ENCODE measurements around the gene NDST3. TPM values are rescaled to one million over a fixed set of nuclear protein-coding genes. Genes with fewer than 3 reads are reported as not detected.

Gene NDST3
- total RNA-seq, 1 experiment from 2014 or later, result 0.70 TPM

DNA sequence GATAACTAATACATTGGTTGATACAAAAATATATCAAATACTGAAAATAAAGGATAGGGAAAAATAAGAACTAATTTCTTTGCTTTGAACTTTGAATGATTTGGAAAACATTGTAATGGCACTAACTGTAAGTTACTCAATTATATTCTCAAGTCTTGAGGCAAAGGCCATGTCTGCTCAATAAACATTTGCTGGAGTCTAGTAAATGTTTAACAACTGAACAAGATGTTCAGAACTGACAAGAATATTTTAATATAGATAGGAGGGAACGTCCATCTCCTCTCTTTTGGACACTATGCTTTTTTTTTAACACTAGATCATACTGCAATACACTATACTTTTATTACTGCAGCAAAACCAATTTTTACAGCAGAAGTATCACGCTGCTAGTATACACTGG, 242.3 kb downstream of the NDST3 start:
- H3K23me2 ChIP-seq (ENCODE audit: insufficient read length, low read depth, low read length, poor library complexity, severe bottlenecking), result peaks cover 7% of the 10 kb centered on the region
- H3K79me1 ChIP-seq (ENCODE audit: insufficient read depth, low read depth, low read length, poor library complexity, severe bottlenecking), result no peaks in the 10 kb centered on the region
- H3K27me3 ChIP-seq (ENCODE audit: insufficient read depth, low read length), result no peaks in the 10 kb centered on the region
- no peak overlapping the region for H2BK5ac ChIP-seq (ENCODE audit: insufficient read length, low read length)
- no peak overlapping the region for H4K91ac ChIP-seq (ENCODE audit: insufficient read length, low read depth, low read length)
- no peak overlapping the region for H3K18ac ChIP-seq (ENCODE audit: insufficient read length, low read depth, low read length)
- no peak overlapping the region for H2BK12ac ChIP-seq (ENCODE audit: insufficient read length, low read depth, low read length)
- TF ChIP-seq, protein P1, sequence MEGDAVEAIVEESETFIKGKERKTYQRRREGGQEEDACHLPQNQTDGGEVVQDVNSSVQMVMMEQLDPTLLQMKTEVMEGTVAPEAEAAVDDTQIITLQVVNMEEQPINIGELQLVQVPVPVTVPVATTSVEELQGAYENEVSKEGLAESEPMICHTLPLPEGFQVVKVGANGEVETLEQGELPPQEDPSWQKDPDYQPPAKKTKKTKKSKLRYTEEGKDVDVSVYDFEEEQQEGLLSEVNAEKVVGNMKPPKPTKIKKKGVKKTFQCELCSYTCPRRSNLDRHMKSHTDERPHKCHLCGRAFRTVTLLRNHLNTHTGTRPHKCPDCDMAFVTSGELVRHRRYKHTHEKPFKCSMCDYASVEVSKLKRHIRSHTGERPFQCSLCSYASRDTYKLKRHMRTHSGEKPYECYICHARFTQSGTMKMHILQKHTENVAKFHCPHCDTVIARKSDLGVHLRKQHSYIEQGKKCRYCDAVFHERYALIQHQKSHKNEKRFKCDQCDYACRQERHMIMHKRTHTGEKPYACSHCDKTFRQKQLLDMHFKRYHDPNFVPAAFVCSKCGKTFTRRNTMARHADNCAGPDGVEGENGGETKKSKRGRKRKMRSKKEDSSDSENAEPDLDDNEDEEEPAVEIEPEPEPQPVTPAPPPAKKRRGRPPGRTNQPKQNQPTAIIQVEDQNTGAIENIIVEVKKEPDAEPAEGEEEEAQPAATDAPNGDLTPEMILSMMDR (conservative IDR thresholded peaks at IDR 0.05), result no peak
- Mint-ChIP-seq H3K9me3 (peaks cover 0 to 2% of the 10 kb centered on the region in 2 experiments; a peak in 1 of 5 replicates), H3K27me3 (ENCODE audit: low read depth) (no peaks in the 10 kb centered on the region; the same call in 1 of the 2 replicates), H3K36me3 (ENCODE audit: insufficient read depth in 1 of 3, low read depth in 3 of 3) (peaks cover 11 to 28% (median 16%) of the 10 kb centered on the region in 3 experiments), H3K4me3 (no peak overlapping the region), H3K4me1 (peaks cover 11 to 22% of the 10 kb centered on the region in 2 experiments), H3K27ac (no peak overlapping the region)
- no peak overlapping the region for H3K9ac ChIP-seq (ENCODE audit: extremely low read depth, insufficient read length, low read length)
- H2BK15ac ChIP-seq (ENCODE audit: low read depth, low read length), result no peak overlapping the region
- no peak overlapping the region for H3T11ph ChIP-seq (ENCODE audit: low read length)
- H3K14ac ChIP-seq (ENCODE audit: insufficient read depth, low read length), result no peak overlapping the region
- H3K4me2 ChIP-seq (ENCODE audit: insufficient read depth, insufficient read length, low read length), result no peak overlapping the region
- H3K4me1 ChIP-seq (ENCODE audit: insufficient read depth, low read length), result no peaks in the 10 kb centered on the region
- H4K20me1 ChIP-seq (ENCODE audit: control insufficient read depth, insufficient read depth, insufficient read length), result no peaks in the 10 kb centered on the region
- H2BK20ac ChIP-seq (ENCODE audit: low read depth, low read length, poor library complexity, severe bottlenecking), result no peak overlapping the region
- no peak overlapping the region for H3K27ac ChIP-seq (ENCODE audit: insufficient read length, low read depth, low read length)
- no peak for DNase-seq
- no CpG with 5 or more reads among the region's 2 CpGs for WGBS (ENCODE audit: extremely low coverage, insufficient read length, low lambda C conversion rate)
- no peak overlapping the region for H3K4ac ChIP-seq (ENCODE audit: low read depth, low read length)
- no peak overlapping the region for H2AK5ac ChIP-seq (ENCODE audit: insufficient read length, low read length)
- H3K79me2 ChIP-seq (ENCODE audit: insufficient read depth, low read length), result peaks cover 5% of the 10 kb centered on the region; the same call in 1 of the 2 replicates
- H4K8ac ChIP-seq (replicated peaks; ENCODE audit: insufficient read length, low read depth, low read length), result no peak overlapping the region
- H2AFZ ChIP-seq (ENCODE audit: low read length), result no peak overlapping the region
- H4K5ac ChIP-seq (ENCODE audit: insufficient read length, low read depth, low read length), result no peak overlapping the region
- no peak overlapping the region for H3K23ac ChIP-seq (ENCODE audit: insufficient read length, low read depth, low read length)
- H2BK120ac ChIP-seq (ENCODE audit: low read depth, low read length, poor library complexity, severe bottlenecking), result no peak overlapping the region
- no peak overlapping the region for H3K56ac ChIP-seq (ENCODE audit: insufficient read length, low read depth, low read length)
- H3K9me3 ChIP-seq (ENCODE audit: control insufficient read depth, low read depth, low read length), result no peaks in the 10 kb centered on the region
